GM18951 (cell line): ENCODE results near the gene CHST5.
"Not testable (repeated sequence)": the region's sequence is repeated elsewhere in the genome, so short reads cannot be mapped to it uniquely, and the experiment has no call there.

Experiments
- POLR2A ChIP-seq: IDR thresholded peaks from 4 replicates; pipeline ENCODE4 v1.6.1; 2011; ENCODE audit warnings: mild to moderate bottlenecking; ENCODE audit not compliant: insufficient read length, insufficient read depth; ENCODE audit errors: extremely low read depth
- in situ Hi-C: fragments of 300-500 bp; cut with MboI; formaldehyde crosslinking; loops from one replicate; pipeline ENCODE4 v1.12.0; 2022; ENCODE audit warnings: low sequenced_read_pairs, mixed read lengths, inconsistent platforms; ENCODE audit not compliant: unreplicated experiment

CHST5 gene

DNA sequence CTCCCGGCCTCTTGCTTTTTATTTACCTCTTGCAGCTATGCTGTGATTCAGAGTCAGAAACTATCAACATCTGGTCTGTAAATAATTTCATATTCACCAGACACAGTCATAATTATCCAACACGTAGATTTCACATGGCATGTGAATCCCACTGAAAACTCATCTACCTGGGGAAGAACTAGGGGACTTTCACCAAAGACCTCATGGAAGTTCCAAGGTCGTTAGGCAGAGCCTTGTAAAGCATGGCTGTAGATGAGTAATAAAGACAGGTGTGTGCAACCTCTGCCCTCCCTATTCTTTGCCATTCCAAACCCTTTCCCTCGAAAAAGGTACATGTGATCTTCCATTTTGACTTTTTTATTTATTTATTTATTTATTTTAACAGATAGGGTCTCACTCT is 1.9 kb upstream of the CHST5 start:
- TF ChIP-seq POLR2A: no peak
- in situ Hi-C loops: no loop called here

DNA sequence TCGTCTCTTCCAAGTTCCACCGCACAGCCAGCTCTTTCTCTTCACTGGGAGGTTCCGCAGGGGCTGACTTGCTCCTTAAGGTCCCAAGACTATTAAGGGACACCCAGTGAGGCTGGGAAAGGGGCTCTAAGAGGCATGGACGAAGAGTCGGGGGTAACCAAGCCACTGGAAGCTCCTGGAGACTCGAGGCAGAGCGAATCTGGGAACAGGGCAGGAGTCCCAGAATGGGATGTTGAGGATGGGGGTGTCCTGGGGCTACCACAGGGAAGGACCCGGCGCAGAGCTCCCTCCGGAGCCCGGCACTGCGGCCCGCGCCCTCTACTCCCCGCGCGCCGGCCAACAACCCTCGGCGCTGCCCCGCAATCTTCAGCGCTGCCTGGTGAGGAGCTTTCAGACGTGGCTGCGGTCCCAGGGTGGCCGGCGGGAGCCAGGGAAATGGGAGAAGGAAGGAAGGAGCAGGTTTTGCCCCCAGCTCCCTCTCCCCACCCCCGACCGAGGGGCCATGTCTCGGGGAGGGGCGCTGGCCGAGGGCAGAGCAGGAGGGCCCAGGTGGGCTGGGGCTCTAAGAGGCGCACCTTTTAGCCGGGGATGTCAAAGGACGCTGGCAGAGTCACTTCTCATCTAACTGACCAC is 581 bp downstream of the CHST5 start:
- TF ChIP-seq POLR2A: no peak
- in situ Hi-C loops: no loop called here

DNA sequence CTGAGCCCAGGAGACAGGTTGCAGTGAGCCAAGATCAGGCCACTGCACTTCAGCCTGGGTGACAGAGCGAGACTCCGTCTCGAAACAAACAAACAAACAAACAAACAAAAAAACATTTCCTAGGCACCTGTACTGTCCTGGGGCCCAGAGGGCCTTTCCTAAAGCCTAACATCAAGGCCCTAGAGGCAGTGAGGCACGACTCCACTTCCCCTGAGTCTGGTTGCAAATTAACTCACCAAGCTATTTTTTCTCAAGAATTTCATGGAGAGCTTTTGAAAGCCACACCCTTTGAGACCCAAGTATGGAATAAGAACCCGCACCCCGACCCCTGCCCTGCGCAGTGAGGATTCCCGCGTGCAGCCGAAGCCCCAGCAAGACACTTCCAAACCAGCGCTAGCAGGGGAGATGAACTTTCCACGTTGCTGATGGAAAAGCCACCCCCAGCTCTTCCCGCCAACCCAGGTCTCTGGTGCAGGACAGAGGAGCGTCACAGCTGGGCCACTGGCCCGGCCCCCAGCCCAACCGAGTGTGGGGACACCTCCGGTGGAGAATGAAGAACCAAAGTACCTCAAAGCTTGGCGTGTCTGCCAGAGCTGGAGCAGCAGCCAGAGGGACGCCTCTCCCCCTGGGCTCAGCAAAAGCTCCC is 1.2 kb downstream of the CHST5 start:
- no peak for TF ChIP-seq POLR2A
- in situ Hi-C loops: no loop called here

DNA sequence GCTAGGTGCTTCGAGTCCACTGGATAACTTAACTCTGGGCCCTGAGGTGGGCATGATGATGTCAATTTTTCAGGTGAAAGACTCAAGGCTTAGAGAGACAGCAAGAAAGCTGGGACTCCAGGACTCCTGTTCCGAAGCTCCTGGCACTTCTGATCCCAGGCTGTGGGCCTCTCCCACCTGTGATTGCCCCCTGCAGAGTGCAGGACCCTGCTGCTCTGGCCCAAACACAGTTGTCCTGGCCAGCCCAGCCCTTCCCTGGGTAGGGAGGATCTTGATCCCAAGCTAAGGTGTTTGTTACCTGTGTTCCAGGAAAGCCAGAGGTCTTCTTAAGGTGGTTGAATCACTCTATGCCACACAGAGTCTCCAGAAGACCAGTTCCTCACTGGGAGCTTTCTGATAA is 3.1 kb downstream of the CHST5 start:
- in situ Hi-C loops: no loop called here

DNA sequence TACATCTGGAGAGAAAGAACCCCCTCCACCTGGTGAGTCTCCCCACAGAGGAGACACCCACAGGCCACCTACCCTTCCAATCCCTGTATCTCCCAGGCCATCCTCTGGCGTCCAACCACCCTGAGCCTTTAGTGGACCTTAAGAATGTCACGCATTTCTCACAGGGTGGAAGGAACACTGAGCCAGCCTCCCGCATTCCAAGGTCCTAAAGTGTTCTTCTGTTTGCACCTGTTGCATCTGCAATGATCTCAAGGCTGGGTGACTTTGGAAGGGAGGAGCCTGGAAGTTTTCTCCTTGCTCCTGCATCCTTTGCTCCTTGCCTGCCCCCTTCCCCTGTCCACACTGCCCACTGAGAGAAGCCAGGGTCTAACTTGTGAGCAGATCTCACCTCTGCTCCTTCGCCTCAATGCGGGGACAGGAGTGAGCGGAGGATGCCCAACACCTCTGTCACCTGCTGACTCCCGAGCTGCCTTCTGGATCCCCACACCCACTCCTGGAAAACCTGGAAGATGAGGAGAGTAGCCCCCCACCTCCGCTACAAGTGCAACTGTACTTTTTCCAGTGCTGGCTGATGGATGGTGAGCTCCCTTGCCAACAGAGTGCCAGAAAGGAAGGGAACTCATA is 3.7 kb downstream of the CHST5 start:
- in situ Hi-C loops: no loop called here
- TF ChIP-seq POLR2A: no peak

More for the DNA sequence above, 3.1 kb downstream of the CHST5 start:
- TF ChIP-seq POLR2A: no peak

DNA sequence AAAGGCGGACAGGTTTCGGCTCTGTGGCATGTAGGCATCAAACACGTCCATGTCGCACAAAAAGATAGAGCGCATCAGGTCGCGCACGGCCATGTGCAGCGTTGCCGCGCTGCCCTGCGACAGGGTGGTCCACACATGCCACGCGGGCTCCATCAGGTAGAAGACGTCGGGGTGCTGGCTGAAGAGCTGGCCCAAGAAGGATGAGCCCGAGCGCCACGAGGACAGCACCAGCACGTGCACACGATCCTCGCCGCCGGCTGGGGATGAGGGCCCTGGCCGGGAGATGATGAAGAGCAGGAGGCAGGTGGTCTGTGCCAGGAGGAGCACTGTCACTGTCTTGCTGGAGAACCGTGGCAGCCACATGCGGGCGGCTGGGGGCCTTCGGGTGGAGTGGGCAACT is 5.9 kb downstream of the CHST5 start:
- in situ Hi-C loops: no loop called here
- TF ChIP-seq POLR2A: no peak

DNA sequence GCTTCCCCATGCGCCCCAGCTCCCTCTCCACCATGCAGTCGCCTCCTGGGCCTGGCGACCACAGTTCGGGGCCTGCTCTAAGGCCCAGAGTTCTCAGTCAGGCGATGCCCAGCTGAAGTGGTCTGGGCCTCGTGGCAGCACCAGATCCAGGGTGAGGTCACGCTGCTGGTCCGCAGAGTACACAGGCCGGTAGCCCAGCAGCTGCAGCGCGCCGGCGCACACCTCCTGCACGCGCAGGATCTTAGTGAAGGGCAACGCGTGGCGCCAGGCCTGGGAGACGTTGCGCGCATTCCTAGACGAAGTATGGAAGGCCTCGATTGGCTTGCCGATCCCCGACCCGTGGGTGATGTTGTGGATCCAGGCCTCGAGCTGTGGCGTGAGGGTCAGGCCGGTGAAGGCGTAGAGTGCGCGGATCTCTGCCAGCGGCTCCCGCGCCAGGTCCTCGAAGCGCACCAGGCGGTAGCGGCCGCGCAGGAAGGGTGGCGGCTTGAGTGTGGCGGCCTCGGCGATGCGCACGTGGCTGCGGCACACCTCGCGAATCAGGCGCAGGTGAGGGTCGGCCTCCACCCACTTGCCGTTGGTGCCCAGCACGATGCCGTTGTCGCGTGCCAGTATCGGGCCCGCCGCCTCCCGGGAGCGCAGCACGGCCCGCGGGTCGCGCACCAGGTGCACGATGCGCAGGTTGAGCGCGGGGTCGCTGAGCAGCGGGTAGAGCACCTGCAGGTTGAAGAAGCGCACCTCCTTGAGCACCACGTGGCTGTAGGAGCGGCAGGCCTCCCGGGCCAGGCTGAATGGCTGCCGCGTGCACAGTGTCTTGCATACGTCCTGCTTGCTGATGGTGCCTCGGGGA is 6.6 kb downstream of the CHST5 start:
- in situ Hi-C loops: no loop called here
- no peak for TF ChIP-seq POLR2A

DNA sequence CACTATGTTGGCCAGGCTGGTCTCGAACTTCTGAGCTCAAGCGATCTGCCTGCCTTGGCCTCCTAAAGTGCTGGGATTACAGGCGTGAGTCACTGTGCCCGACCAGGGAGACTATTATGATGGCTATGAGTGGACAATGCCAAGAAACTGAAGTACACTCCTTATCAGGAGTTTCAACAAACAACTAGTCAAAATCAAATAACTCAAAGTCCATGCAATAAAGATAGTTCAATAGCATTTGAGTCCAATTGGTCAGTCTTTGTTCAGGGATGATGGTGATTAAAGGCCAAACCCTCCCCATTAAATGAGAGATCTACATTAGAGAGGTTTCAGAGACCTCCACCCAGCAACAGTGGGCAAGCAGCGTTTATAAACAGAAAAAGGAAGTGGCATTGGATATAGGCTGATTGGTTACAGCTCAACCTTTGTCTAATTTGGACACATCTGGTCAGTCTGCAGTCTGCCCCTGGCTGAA is 8.0 kb downstream of the CHST5 start:
- TF ChIP-seq POLR2A: no peak
- in situ Hi-C loops: no loop called here

DNA sequence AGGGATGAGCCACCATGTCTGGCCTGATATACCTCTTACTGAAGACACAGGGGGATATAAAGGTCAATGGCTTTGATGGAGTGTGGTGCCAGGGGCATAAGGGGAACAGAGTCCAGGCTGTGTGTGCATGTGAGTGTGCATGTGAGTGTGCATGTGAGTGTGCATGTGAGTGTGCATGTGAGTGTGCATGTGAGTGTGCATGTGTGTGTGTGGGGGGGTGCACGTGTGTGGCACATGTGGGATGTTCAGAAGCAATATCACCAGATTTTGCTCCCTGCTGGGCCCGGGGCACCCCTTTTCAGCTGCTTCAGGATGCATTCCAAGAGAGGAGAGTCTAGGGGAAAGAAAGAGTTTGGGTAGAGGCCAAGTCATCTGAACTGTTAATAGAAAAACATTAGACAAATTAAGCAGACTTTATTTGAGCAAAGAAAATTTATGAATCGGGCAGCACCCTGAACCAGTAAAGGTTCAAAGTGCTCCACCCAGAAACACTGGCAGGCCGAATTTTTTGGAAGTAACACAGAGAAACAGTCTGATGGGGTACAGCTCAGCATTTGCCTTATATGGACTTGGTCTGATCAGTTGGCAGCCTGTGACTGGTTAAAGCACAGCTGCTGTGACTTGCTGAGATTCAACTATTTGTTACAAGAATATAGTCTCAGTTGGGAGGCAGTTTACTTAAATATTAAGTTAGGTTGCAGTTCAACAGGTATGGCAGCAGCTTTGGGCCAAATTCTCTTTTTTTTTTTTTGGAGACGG is 9.7 kb downstream of the CHST5 start:
- in situ Hi-C loops: no loop called here
- TF ChIP-seq POLR2A: no peak

DNA sequence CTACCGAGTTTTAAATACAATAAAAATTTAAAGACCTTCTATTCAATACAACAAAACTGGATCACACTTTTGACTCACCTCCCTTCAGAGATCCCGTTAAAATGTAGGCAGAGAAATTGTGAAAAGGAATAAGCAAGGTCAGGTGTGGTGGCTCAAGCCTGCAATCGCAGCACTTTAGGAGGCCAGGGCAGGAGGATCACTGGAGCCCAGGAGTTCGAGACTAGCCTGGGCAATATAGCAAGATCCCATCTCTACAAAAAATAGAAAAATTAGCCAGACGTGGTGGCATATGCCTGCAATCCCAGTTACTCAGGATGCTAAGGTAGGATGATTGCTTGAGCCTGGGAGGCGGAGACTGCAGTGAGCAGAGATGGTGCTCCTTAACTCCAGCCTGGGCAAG is 16.7 kb downstream of the CHST5 start:
- in situ Hi-C loops: no loop called here
- TF ChIP-seq POLR2A: no peak

DNA sequence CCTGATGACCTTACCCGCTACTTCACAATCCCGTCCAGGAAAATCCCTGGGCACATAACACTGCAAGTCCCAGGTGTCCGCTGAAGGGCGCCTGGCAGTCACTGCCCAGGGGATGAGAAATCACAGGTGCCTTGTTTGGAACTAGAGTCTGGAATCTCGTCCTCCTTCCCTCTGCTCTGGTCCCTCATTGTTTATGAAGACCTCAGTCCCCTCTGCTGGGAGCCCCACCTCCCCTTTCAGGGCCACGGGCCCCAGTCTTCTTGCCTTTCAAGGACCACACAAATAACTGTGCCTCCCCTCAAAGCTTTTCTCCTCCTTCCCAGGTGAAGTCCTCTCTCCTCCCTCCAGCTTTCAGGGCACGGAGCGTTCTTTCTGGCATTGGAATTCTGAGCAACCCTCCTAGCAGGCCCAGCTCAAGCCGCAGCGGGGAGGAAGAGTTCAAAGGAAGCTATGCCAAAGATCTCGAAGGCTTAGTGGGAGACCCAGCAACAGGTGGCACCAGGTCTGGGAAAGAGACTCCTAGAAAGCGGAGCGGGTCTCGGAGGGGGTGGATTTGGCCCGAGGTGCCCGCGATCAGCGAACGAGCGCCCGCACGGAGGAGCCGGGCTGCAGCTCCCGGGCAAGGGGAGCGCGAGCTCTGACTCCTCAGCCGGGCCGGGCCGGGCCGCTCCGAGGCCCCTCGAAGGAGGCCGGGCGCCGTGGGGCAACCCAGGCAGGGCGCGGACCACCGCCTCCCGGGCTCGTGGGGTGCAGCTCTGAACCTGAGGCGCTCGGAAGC is 19.5 kb downstream of the CHST5 start:
- in situ Hi-C loops: not testable (repeated sequence)

DNA sequence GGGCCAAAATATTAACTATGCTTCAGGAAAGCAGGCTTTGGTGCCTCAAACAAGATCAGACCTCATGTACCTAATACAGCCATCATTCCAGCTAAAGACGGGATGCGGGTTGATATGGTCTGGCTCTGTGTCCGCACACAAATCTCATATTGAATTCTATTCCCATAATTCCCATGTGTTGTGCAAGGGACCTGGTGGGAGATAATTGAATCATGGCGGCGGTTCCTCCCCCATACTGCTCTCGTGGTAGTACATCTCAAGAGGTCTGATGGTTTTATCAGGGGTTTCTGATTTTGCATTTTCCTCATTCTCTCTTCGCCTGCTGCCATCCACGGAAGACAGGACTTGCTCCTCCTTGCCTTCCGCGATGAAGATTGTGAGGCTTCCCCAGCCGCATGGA is 21.6 kb downstream of the CHST5 start:
- in situ Hi-C loops: no loop called here
- TF ChIP-seq POLR2A: no peak
